Posterior cingulate gyrus (tissue), 11 donors: Measurements from ENCODE around the gene MAP4K1.

Source experiments
- DNase-seq, 10 donors: peaks; one replicate each; pipeline versions ENCODE4 v3.0.0 to v3.0.0-alpha.2; 2020 to 2021; ENCODE audit warnings: mixed read lengths in 3 of 10
- intact Hi-C: fragments of 100-400 bp; cut with DNase I; formaldehyde crosslinking; loops from one replicate; pipeline ENCODE4 v1.15.1; 2023

Gene MAP4K1

GRCh38 chr19:38617764-38618589 lies at the start of gene MAP4K1:
Gene MAP4K1 (minus strand): TSS chr19:38617953. CDS start chr19:38617895, 58 bp downstream.
- peak in 3 of 10 donors; percentile 14 to 75 (median 17) for DNase-seq
- intact Hi-C loops: loop anchor here (2.0 to 5.0 kb wide), 2 partner anchors 29 to 216 kb away; partner anchors contain the start of genes ACTN4 and FAM98C

GRCh38 chr19:38666663-38667511 lies 49.1 kb upstream of the MAP4K1 start:
- intact Hi-C loops: no loop called here

GRCh38 chr19:38665950-38666662 lies 48.4 kb upstream of the MAP4K1 start:
- intact Hi-C loops: no loop called here
- peak in 3 of 10 donors; percentile 43 to 78 (median 76) for DNase-seq

More at GRCh38 chr19:38666663-38667511, 49.1 kb upstream of the MAP4K1 start:
- DNase-seq: peak in 2 of 10 donors; percentile 11 to 35

- intact Hi-C loops: no loop called here
- peak in 2 of 10 donors; percentile 16 to 29 for DNase-seq
Observed at GRCh38 chr19:38665219-38665931, 47.6 kb upstream of the MAP4K1 start.

GRCh38 chr19:38664503-38665211 lies 46.9 kb upstream of the MAP4K1 start:
- intact Hi-C loops: no loop called here
- DNase-seq: peak in 2 of 10 donors; percentile 39 to 60

- DNase-seq: peak; percentile 54 to 96 (median 72)
- intact Hi-C loops: no loop called here
Observed at GRCh38 chr19:38663957-38664502, 46.3 kb upstream of the MAP4K1 start.

GRCh38 chr19:38663156-38663651 lies 45.5 kb upstream of the MAP4K1 start:
- peak in 3 of 10 donors; percentile 54 to 70 (median 54) for DNase-seq
- intact Hi-C loops: no loop called here

- intact Hi-C loops: no loop called here
- DNase-seq: peak in 1 of 10 donors; percentile 48
Observed at GRCh38 chr19:38662537-38663155, 44.9 kb upstream of the MAP4K1 start.

- no peak for DNase-seq
- intact Hi-C loops: no loop called here
Observed at GRCh38 chr19:38661996-38662395, 44.2 kb upstream of the MAP4K1 start.

- DNase-seq: no peak
- intact Hi-C loops: no loop called here
Observed at GRCh38 chr19:38661136-38661535, 43.4 kb upstream of the MAP4K1 start.

GRCh38 chr19:38660724-38661123 lies 43.0 kb upstream of the MAP4K1 start:
- intact Hi-C loops: no loop called here
- peak in 2 of 10 donors; percentile 37 to 46 for DNase-seq

- intact Hi-C loops: loop anchor here (5.0 kb wide), 1 partner anchor 39 kb away; no protein-coding TSS in a partner anchor
- DNase-seq: peak in 2 of 10 donors; percentile 10 to 35
Observed at GRCh38 chr19:38658462-38659306, 40.9 kb upstream of the MAP4K1 start.

- peak in 1 of 10 donors; percentile 29 for DNase-seq
- intact Hi-C loops: loop anchor here (5.0 kb wide), 1 partner anchor 40 kb away; no protein-coding TSS in a partner anchor
Observed at GRCh38 chr19:38657633-38658222, 40.0 kb upstream of the MAP4K1 start.

- intact Hi-C loops: loop anchor here (5.0 kb wide), 1 partner anchor 41 kb away; no protein-coding TSS in a partner anchor
- peak in 2 of 10 donors; percentile 16 to 40 for DNase-seq
Observed at GRCh38 chr19:38656171-38656981, 38.6 kb upstream of the MAP4K1 start.

GRCh38 chr19:38655148-38655824 lies 37.5 kb upstream of the MAP4K1 start:
- intact Hi-C loops: loop anchor here (5.0 kb wide), 1 partner anchor 42 kb away; no protein-coding TSS in a partner anchor
- no peak for DNase-seq
